ENCODE data around the gene IRAG1.

The IRAG1 gene, protein sequence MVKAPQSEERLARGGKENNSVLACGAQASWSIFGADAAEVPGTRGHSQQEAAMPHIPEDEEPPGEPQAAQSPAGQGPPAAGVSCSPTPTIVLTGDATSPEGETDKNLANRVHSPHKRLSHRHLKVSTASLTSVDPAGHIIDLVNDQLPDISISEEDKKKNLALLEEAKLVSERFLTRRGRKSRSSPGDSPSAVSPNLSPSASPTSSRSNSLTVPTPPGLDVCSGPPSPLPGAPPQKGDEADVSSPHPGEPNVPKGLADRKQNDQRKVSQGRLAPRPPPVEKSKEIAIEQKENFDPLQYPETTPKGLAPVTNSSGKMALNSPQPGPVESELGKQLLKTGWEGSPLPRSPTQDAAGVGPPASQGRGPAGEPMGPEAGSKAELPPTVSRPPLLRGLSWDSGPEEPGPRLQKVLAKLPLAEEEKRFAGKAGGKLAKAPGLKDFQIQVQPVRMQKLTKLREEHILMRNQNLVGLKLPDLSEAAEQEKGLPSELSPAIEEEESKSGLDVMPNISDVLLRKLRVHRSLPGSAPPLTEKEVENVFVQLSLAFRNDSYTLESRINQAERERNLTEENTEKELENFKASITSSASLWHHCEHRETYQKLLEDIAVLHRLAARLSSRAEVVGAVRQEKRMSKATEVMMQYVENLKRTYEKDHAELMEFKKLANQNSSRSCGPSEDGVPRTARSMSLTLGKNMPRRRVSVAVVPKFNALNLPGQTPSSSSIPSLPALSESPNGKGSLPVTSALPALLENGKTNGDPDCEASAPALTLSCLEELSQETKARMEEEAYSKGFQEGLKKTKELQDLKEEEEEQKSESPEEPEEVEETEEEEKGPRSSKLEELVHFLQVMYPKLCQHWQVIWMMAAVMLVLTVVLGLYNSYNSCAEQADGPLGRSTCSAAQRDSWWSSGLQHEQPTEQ

DNA sequence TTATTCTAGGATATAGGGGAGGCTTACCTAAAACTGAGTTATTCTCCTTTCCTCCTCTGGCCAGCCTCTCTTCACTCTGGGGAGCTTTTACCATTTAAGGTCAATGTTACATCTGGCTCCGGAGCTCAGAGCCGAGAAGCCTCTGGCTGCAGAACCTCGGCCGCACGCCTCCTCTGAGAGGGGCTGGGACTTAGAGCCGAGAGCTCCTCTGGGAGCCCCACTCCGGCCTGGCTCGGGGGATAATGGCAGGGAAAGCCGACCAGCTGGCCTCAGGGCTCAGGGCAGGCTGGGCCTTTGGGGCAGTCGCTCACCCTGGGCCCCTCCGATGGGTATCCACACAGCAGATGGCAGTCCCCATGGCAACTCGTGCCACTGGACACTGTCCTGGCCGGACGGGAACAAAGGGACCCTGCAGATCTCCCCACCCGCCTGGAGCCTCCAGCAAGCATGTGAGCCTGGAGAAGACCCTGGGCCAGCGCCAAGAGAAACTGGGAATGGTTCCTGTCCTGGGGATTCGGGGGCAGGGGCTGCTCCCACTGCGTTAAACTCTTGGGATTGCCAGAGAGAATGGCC is at the start of gene IRAG1:
IRAG1 (minus strand) TSS at position 247 of the 573 bp plus-strand sequence; CDS start at position 94, 153 bp downstream.
- DNase-seq (ENCODE audit: low spot score), result peak; percentile 29

DNA sequence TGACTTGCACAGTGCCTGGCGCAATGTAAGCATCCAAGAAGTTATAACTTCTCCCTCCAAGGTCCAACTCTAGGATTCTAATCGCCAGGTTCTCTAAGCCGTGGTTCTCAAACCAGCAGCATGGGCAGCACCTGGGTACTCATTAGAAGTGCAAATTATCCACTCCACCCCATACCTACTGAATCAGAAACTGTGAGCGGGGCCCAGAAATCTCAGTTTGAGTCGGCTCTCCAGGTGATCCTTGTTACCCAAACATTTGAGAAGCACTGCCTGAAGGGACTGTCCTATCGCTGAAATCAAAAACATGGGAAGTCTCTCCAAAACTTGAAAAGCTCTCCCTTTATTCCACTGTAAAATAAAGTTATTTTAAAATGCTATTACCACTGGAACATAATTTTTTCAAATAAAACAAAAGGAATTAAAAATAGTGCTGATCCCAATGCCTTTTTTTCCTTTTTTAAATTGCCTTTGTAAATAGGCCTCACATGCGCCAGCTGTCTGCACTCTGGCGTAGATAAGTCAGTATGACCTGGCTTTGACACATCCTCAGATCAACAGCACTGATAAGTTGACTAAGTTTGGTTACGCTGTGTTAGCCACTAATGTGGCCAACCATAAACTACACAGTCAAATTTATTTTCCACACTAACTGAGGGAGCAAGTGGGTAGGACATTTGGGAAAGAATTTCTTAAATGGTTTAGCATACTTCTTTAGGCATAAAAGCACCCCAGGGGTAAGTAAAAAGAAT is 49.1 kb upstream of the IRAG1 start:
- no peak for DNase-seq (ENCODE audit: low spot score)

DNA sequence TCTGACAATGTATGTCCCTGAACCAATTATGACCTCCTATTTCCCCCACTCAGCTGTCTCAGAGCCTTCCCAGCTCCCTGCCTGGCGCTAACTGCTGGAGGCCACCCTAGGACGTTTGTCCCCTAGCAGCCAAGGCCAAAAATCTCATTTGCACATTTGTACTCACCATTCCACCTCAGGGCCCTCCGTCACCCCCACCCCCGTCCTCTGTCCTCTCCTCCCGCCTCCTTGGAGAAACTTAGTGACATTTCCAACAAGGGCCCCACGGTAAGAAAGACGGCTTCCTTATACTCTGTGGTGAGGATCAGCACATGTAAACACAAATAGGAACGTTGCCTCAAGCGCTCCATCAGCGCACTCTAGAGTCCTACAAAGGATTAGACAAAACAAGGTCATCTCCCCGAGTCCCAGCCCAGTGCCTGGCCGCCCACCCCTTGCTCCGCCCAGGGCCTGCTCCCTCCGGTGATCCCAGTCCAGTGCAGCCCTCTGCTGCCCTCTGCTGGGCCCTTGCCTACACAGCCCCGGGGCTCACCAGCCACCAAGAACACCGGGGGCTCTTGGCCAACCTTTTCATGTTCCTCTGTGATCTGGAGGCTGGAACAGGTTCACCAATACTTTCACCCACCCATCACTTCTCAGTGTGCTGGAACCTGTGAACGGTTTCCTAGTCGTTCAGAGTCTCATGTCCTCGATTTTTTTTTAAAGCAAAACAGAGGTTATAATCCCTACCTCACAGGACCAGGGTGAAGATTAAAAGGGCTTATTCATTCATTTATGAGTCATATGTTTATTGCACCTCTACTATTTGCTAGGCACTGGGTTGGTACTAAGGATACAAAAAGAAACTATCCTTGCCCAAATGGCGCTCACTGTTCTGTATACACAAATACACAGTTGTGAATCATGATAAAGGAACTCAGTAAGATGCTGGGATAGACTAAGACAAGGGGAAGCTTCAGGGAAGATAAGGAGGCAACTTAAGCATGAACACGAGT is 42.2 kb upstream of the IRAG1 start:
- peak; percentile 91 for DNase-seq (ENCODE audit: low spot score)

DNA sequence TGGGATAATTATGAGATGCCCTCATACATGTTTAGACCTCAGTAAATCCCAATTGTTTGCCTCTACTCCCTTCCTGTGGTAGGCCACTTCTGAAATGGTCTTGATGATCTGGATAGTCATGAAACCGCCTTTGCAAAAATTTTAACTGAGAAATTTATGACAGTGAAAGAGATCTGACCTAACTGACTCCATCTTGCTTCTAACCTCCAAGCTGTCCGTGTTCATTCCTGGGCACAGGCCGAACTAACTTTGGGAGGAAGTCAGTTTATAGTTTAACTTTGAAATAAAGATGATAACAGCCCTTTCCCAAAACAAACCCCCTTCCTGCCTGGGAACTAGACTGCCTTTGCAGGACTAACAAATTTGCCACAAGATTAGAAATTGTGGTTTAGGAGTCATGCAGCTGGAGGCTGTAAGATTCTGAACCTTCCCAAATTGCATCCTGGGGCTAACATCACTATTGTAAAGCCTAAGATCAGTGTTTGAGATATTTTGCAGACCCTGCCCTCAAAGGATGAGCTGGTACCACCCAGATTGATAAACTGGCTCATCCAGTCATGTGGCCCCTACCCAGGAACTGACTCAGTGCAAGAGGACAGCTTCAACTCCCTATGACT is 37.6 kb upstream of the IRAG1 start:
- no peak for DNase-seq (ENCODE audit: low spot score)

DNA sequence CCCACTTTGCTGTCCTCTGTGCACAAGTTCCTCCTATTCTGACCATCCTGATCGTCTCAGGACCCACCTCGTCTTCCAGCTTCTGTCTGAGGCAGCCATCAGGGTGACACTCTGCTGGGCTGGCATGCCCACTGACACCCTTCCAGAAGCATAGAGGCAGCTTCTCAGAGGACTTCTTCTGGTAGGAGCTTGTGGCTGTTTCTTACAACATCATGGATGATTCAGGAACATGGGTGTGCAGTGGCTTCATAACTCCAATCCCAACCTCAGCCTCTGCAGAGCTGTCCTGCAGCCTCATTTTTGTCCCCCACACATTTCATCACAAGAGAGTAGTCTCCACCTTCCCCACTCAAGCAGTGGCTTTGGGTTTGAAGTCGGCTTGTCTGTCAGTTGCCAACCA is 36.6 kb upstream of the IRAG1 start:
- no peak for DNase-seq (ENCODE audit: low spot score)

DNA sequence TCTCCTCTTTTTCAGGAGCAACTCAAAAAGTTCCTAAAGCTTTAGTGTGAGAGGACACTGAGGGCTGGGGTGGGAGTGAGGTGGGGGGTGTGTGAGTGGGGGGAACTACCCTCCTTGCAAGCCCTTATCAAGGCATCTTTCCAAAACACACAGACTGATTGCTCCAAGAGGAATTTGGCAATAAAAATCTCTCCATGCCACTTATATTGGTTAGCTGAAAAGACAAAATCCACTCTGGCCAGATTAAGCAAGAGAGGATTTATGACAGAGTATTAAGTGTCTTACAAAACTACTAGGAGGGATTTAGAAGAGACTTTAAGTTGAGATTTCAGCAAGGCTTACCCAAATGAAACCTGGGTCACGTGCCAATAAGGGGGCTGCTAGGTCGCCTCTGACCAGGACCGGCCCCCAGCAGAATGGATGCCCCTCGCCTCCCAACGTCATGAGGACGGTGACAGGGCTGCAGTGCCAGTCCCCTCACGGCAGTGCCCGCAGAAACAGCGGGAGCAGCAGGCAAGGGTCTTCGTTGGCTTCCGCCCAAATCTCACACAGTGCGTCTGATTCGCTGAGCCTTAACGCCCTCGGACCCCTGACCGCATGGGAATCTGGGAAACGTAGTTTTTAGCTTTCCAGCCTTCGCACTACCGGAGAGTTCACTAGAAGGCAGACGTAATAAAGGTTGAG is 35.4 kb upstream of the IRAG1 start:
- DNase-seq (ENCODE audit: low spot score), result no peak

DNA sequence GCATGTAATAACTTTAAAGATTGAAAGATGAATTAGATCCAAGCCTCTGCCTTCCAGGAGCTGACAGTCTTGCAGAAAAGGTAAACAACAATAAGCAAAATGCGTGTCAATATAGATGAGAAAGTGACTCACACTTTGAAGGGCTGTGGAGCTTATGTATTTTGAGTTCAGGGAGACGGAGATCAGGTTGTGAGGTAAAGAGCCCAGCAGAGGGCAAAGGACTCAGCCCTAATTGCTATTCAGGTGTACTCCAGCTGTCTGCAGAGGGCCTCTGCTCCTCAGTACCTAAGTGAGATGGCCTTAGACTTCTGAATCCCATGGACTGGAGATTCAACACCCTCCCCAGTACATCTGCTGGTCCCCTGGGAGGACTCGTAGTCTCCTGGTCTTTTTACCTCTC is 34.6 kb upstream of the IRAG1 start:
- DNase-seq (ENCODE audit: low spot score), result no peak

DNA sequence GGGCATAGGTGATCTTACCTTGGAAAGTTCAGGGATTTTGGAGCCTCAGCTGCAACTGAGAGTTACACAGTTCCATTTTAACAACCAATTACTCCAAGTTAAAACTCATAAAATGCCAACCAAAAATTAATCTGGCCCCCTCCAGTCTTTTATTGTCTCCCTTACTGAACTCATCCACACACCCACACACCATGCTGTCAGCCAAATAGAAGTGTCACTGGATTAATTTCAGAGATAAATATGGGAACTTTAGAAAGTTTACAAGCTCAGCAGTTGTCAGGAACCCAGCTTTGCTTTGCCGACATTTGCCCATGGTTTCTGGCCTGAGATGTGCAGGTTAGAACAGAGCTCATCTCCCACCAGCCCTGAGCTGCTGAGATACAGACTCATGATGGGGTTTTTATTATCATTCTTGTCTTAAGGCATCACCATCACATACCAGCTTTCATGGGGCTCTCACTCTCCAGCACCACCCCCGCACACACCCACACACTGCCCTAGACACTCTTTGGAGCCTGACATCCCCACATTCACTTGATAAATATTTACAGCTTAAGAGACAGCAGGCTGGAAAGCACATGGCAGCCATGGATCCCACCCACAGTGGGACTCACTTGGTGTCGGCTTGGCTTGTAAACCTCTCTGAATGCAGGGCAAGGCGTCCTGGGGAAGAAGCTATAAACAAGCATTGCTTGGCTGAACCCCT is 33.7 kb upstream of the IRAG1 start:
- DNase-seq (ENCODE audit: low spot score), result no peak

DNA sequence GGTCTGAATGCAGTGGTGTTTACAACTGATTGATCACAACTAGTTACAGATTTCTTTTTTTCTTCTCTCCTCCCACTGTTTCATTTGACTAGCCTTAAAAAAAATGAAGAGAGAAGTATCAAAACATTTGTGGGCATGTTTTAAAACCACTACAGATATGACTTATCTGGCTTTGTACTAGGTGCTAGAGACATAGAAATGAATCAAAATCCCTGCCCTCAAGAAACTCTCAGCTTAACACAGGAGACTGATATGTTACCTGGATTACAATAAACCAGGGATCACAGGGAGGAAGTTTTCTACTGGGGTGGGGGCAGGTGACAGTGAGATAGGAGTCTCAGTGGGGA is 32.3 kb upstream of the IRAG1 start:
- no peak for DNase-seq (ENCODE audit: low spot score)

DNA sequence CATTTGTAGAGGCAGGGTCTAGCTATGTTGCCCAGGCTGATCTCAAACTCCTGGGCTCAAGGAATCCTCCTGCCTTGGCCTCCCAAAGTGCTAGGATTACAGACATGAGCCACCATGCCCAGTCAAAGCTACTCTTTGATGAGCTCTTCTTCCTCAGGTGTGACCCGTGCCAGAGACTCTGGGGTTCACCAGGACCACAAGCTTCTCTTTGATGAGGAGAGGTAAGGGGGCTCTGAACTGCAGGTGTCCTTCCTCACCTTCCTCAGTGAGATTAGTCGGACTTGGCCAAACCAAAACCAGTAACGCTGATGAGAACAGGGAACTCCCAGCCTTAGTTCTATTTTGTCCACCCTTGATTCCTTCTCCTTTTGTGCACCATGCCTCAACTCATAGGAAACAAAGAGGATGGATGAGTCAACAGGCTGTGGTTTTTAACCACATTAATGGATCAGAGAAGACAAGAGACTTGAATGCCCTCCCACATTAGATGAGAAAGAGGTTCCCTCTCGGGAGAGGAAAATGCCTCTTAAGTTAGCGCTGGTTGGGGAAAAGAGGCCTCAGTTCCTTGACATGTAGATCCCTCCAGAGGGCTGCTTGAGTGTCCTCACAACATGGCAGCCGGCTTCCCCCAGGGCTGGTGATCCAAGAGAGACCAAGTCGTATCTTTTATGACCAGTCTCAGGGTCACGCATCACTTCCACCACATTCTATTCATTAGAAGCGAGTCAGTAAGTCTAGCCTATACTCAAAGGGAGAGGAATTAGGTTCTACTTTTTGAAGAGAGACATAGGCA is 31.8 kb upstream of the IRAG1 start:
- no peak for DNase-seq (ENCODE audit: low spot score)

DNA sequence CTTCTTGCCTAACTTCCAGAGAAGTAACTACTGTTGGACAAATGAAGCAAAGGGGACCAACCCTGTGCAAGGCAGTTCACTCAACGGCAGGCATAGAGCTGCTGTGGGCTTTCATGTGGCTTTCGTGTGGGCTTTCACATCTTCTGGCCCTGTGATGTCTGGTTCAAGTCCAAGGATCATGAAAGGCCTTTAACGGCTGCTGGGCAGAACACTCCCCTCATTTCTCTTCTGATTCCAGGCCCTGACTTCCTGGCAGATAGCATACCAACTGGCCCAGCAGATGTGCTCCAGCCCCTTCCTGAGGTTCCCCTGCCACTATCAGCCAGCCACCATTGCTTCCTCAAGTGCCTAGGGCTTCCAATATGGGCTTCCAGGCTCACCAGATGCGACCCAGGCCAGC is 28.8 kb upstream of the IRAG1 start:
- no peak for DNase-seq (ENCODE audit: low spot score)

DNA sequence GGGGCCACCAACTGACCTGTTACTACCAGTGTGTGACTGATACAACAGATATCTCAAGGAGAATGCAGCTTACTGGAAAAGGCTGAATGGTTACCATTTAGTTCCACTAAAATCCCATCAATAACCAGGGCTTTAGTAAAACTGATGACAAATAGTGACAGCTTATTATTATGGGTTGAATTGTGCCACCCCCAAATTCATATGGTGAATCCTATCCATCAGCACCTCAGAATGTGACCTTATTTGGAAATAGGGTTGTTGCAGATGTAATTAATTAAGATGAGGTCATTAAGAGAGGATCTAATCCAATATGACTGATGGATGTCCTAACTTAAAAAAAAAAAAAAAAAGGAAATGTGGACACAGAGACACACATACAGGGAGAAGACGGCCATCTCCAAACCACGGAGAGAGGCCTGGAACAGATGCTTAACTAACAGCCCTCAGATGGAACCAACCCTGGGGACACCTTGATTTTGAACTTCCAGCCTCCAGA is 27.4 kb upstream of the IRAG1 start:
- no peak for DNase-seq (ENCODE audit: low spot score)

DNA sequence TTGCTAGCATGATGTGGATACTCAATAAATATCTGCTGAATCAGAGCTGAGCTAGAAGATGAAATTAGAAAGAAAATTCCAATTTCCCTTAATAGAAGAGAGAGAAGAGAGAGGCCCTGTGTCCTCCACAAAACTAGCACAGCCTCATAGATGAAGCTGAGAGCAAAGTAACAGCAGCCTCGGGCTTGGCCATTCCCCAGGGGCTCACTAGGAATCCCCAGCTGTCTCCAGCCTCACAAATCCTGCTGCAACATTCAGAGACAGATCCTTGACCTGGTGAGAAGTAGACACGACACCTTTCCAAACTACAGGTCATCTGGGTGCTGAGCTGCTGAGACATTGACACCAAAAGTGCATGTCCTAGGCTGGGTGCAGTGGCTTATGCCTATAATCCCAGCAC is 26.1 kb upstream of the IRAG1 start:
- no peak for DNase-seq (ENCODE audit: low spot score)

DNA sequence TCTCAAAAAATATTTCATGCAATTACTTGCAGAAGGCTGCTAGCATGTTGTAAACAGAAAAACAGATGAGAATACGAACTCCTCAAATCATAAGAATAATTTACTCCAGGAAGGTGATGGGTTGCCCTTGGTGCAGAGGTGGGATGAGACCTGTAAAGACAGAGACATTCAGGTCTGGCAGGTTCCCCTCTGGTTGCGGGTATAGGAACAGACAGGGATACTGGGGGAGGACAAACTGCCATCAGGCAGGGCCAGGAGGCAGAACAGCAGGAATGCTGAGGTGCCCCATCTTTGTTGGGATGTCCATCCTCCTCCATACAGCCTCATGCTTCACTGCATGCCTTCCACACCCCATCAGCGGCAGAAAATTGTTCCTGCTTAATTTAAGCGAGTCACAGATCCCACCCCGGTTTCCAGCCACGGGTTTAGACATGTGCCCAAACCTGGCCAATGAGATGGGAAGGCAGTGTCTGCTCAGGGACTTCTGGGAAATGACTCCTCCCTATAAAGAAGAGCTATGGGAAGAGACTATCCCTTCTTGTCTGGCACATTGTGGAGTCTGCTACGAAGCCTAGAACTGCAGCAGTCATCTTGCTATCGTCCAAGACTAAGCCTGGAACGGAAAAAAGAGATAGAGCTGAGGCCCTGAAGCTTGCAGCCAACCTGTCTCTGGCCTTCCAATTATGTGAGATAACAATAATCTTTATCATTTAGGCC is 23.1 kb upstream of the IRAG1 start:
- no peak for DNase-seq (ENCODE audit: low spot score)

DNA sequence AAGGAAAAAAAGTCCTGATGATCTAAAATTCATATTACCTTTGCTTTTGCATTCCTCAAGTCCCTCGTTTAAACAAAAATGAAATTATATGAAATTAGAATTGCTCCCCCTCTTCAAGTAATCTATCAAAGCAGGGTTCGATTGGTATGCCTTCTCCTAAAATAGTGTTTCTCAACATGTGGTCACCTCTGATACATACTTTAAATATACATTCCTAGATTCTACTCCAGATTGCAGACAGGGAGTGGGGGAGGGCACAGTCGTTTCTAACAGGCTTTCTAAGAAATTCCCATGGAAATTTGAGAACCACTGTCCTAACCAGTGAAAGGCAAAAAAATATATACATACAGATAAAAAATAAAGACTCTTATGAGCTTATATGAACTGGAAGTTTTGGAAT is 22.6 kb upstream of the IRAG1 start:
- DNase-seq (ENCODE audit: low spot score), result no peak

DNA sequence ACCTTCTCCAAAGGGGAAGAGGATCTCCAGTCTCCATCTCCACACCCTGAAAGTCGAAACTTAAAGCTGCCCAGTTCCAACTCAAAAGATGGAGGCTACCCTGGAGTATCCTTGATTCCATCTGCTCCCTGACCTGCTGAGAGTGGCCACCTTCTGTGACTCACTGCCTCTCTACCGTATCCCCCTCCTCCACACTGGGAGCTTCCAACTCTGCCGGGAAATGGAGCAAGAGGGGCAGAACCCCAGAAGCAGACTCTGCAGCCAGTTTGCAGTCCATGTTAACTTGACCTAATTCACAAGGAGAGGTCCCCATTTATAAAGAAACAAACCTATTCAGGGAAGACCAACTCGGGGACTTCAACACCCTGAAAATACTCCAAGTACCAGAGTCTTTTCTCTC is 22.0 kb upstream of the IRAG1 start:
- peak; percentile 47 for DNase-seq (ENCODE audit: low spot score)

DNA sequence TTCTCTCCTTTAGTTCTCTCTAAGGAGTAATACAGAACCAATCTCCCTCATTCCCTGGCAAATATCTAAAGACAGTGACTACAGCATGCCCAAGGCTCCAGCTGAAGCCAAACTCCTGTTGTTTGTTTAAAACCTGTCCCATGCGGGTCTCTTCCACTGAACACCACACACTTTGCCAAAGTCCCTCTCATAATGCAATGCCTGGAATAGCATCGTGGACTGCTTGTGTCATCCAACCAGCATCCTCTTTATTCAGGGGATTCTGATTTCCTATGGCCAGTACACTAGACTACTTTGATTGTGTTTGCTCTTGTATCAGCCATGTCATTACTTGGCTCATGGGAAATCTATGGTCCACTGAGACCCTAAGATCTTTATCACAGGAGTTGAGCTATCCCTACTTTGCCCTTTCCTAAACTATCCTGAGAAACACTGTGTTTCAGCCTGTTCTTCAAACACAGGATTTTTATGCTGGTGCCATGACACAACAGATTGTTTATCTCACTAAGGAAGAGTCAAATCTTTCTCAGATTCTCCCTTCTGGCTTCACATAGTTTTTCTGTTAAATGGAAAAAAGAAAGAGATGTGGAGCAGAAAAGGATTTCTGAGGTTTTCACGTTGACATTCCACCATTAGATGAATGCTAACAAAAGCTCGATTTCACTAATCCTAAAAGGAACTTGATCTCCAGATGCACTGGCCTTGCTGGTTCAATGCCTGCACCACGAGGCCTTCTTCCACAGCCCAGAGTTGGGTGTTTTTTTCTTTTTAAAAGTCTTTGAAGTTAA is 15.9 kb upstream of the IRAG1 start:
- DNase-seq (ENCODE audit: low spot score), result no peak
